Mesendoderm (in vitro differentiated cells): Measurements from ENCODE around the gene GRAMD1A. TPM values are rescaled to one million over a fixed set of nuclear protein-coding genes. Genes with fewer than 3 reads are reported as not detected.
A peak's percentile ranks its signal among the peaks of the same experiment; 100 is the strongest.

Experiments used
- DNase-seq: peaks from one replicate; pipeline ENCODE4 v3.0.0; 2013
- H2AK5ac ChIP-seq: 2 replicates; pipeline ENCODE4 v1.6.1; 2013; ENCODE audit warnings: low read length, inconsistent platforms
- H2BK120ac ChIP-seq: 2 replicates; pipeline ENCODE4 v1.6.1; 2013; ENCODE audit warnings: low read depth, mild to moderate bottlenecking, low read length, moderate library complexity, mixed read lengths
- H2BK15ac ChIP-seq: replicated peaks from 2 replicates; pipeline ENCODE4 v1.6.1; 2013; ENCODE audit warnings: low read depth, mild to moderate bottlenecking, moderate library complexity
- H2BK5ac ChIP-seq: 2 replicates; pipeline ENCODE4 v1.6.1; 2013; ENCODE audit warnings: low read length, inconsistent platforms
- H3K18ac ChIP-seq: 2 replicates; pipeline ENCODE4 v1.6.1; 2013; ENCODE audit warnings: mild to moderate bottlenecking, low read length, mixed read lengths
- H3K23ac ChIP-seq: one replicate; pipeline ENCODE4 v1.6.1; 2013; ENCODE audit warnings: low read length
- H3K27ac ChIP-seq: 2 replicates; pipeline ENCODE4 v1.5.1; 2013; ENCODE audit warnings: low read depth, mild to moderate bottlenecking, inconsistent platforms, low read length, moderate library complexity
- H3K27me3 ChIP-seq: 2 replicates; pipeline ENCODE4 v1.6.1; 2013; ENCODE audit warnings: low read length, control low read depth, mild to moderate bottlenecking, inconsistent platforms; ENCODE audit not compliant: insufficient read depth, poor library complexity
- H3K36me3 ChIP-seq: 2 replicates; pipeline ENCODE4 v1.6.1; 2013; ENCODE audit warnings: low read length, inconsistent platforms; ENCODE audit not compliant: control insufficient read depth, insufficient read depth
- H3K4ac ChIP-seq: one replicate; pipeline ENCODE4 v1.6.1; 2013; ENCODE audit warnings: low read depth, mild to moderate bottlenecking, low read length, moderate library complexity
- H3K4me1 ChIP-seq: 2 replicates; pipeline ENCODE4 v1.6.1; 2013; ENCODE audit warnings: low read depth, low read length, inconsistent platforms; ENCODE audit not compliant: control insufficient read depth
- H3K4me2 ChIP-seq: 2 replicates; pipeline ENCODE4 v1.6.1; 2013; ENCODE audit warnings: low read length
- H3K4me3 ChIP-seq: 2 replicates; pipeline ENCODE4 v1.5.1; 2013; ENCODE audit warnings: mild to moderate bottlenecking, low read length
- H3K56ac ChIP-seq: one replicate; pipeline ENCODE4 v1.6.1; 2013; ENCODE audit warnings: low read length
- H3K79me1 ChIP-seq: 2 replicates; pipeline ENCODE4 v1.6.1; 2013; ENCODE audit warnings: low read length, inconsistent platforms
- H3K79me2 ChIP-seq: 2 replicates; pipeline ENCODE4 v1.6.1; 2013; ENCODE audit warnings: mild to moderate bottlenecking, low read length; ENCODE audit not compliant: control insufficient read depth, insufficient read depth
- H3K9ac ChIP-seq: 2 replicates; pipeline ENCODE4 v1.6.1; 2013; ENCODE audit warnings: low read length, inconsistent platforms
- H4K5ac ChIP-seq: one replicate; pipeline ENCODE4 v1.6.1; 2013; ENCODE audit warnings: low read length
- H4K8ac ChIP-seq: one replicate; pipeline ENCODE4 v1.6.1; 2013; ENCODE audit warnings: low read depth, mild to moderate bottlenecking, control low read depth, low read length, moderate library complexity
- WGBS: extraction: QIAGEN DNeasy Blood & Tissue Kit; methylation state at CpG from one replicate; pipeline ENCODE4 v1.1.7; 2013; ENCODE audit warnings: low lambda C conversion rate, missing lambda C conversion rate; ENCODE audit not compliant: insufficient coverage; ENCODE audit errors: extremely low coverage; 5-methylcytosine and 5-hydroxymethylcytosine counted together
- polyA plus RNA-seq, 2 experiments: library from polyadenylated mRNA; stranded (reverse); fragments of 200-250 nt; gene quantifications; one replicate each; pipeline ENCODE4 v1.2.3, GENCODE V29; 2013

The GRAMD1A gene
- polyA plus RNA-seq (2013, experiment 1 of 2): 97.4 TPM
- polyA plus RNA-seq (2013, experiment 2 of 2): 98.6 TPM

DNA sequence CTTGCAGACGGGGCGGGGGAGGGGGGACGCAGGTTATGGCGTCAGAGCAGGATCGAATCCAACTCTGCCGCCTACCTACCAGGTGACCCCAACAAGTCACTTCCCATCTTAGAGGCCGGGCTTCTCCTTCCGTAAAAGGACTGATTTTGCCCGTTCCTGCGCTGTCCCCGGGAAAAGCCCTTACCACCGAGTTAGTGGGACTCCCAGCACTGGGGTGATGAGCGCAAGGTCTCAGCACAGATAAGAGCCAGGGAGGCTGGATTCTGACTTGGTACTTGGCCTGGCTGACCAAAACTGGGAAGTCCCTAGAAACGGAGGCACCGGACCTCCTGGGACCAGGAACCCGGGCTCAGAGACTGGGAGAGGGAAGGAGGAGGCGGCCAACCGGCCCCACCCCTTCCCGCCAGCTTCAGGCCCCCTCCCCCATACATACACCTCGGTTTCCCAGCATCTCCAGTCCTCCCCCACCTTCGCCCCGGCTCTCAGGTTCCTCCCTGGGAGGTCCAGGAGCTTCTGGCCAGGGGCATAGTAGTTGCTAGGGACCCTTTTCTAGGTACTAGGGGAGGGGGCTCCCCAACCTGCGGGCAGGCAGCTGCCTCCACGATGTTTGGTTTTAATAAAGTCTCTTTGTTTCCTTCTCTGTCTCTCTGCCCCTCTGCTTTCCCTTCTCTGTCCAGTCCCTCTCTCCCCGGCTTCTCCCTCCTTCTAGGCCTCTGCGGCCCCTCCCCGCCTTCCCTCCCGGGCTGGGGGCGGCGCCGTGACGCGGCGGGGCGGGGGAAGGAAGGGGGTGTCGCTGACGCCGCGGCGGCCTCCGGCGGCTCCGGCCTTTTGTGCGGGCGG is at the start of gene GRAMD1A:
TSS of gene GRAMD1A (plus strand) at position 826 of the 840 bp plus-strand sequence. CDS start 156 bp downstream, outside the sequence.
- peak within 1 kb of the TSS; percentile 98 for H3K56ac ChIP-seq
- peak within 1 kb of the TSS; percentile 84 for H2BK5ac ChIP-seq
- peaks cover 18% of the 10 kb centered on the region for H3K79me1 ChIP-seq
- H2BK120ac ChIP-seq: peak within 1 kb of the TSS; percentile 56
- peak within 1 kb of the TSS; percentile 77 for H4K8ac ChIP-seq
- peak within 1 kb of the TSS; percentile 99 for H3K4me2 ChIP-seq
- H3K4me3 ChIP-seq: peak within 1 kb of the TSS; percentile 96
- H3K27me3 ChIP-seq: no peaks in the 10 kb centered on the region
- no CpG with 5 or more reads among the region's 45 CpGs for WGBS
- peak within 1 kb of the TSS; percentile 95 for H2AK5ac ChIP-seq
- H3K23ac ChIP-seq: peak within 1 kb of the TSS; percentile 90
- H2BK15ac ChIP-seq: no peak within 1 kb of the TSS
- peak within 1 kb of the TSS; percentile 99 for H3K9ac ChIP-seq
- H3K36me3 ChIP-seq: peaks cover 3% of the 10 kb centered on the region
- peak within 1 kb of the TSS; percentile 98 for H3K4ac ChIP-seq
- H3K79me2 ChIP-seq: peaks cover 39% of the 10 kb centered on the region
- H3K4me1 ChIP-seq: peaks cover 9% of the 10 kb centered on the region
- peak; percentile 92 for DNase-seq
- peak within 1 kb of the TSS; percentile 98 for H3K27ac ChIP-seq
- H4K5ac ChIP-seq: no peak within 1 kb of the TSS
- H3K18ac ChIP-seq: peak within 1 kb of the TSS; percentile 95

DNA sequence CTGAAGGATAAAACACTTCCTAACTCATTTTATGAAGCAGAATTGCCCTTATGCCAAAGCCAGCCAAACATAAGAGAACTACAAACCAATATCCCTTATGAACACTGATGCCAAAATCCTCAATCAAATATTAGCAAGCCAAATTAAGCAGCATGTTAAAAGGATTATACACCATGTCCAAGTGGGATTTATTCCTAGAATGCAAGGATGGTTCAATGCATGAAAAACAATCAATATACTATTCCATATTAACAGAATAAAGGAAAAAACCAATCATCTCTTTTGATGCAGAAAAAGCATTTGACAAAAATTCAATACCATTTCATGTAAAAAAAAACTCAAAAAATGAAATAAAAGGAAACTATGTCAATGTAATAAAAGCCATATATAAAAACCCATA is 47.0 kb upstream of the GRAMD1A start:
- no peak overlapping the region for H2BK5ac ChIP-seq
- no peak overlapping the region for H3K18ac ChIP-seq
- H3K36me3 ChIP-seq: peaks cover 14% of the 10 kb centered on the region
- H3K23ac ChIP-seq: no peak overlapping the region
- H3K79me2 ChIP-seq: peaks cover 10% of the 10 kb centered on the region
- H3K4me3 ChIP-seq: no peak overlapping the region
- no peaks in the 10 kb centered on the region for H3K27me3 ChIP-seq
- no peak overlapping the region for H2AK5ac ChIP-seq
- H3K27ac ChIP-seq: no peak overlapping the region
- H4K8ac ChIP-seq: no peak overlapping the region
- H3K9ac ChIP-seq: no peak overlapping the region
- no peak overlapping the region for H3K56ac ChIP-seq
- H4K5ac ChIP-seq: no peak overlapping the region
- H2BK15ac ChIP-seq: no peak overlapping the region
- H3K4me2 ChIP-seq: no peak overlapping the region
- peaks cover 13% of the 10 kb centered on the region for H3K79me1 ChIP-seq
- H2BK120ac ChIP-seq: no peak overlapping the region
- DNase-seq: no peak
- H3K4ac ChIP-seq: no peak overlapping the region
- no peaks in the 10 kb centered on the region for H3K4me1 ChIP-seq

DNA sequence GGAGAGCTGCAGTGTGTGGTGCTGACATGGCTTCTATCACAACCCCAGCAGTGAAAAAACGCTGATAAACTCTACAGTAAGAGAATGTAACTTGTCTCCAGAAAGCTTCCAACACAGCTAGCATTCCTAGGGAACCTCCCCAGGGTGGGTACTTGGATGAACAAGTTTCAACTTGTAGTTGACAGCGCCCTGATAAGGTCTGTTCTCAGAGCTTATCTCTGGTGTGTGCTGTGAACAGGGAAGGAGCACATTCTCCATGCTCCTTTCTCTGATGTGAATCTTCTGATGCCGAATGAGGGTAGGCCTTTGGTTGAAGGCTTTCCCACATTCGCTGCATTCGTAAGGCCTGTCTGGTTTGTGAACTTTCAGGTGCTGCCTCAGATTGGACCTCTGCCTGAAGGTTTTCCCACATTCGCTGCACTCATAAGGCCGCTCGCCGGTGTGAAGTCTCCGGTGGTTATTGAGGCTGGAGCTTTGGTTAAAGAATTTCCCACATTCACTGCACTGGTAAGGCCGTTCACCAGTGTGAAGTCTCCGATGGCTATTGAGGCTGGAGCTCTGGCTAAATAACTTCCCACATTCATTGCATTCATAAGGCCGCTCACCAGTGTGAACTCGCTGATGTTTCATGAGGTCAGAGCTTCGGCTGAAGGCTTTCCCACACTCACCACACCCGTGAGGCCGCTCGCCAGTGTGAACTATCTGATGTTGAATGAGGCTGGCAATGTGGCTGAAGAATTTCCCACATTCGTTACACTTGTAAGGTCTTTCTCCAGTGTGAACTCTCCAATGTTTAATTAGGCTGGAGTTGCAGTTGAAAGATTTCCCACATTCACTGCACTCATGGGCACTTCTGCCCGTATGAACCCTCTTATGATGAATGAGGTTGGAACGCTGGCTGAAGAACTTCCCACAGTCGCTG is 42.0 kb upstream of the GRAMD1A start:
- Histone ChIP-seq H3K4ac (no peak overlapping the region), H3K36me3 (peaks cover 38% of the 10 kb centered on the region), H3K4me1 (peaks cover 4% of the 10 kb centered on the region), H3K23ac (no peak overlapping the region), H2BK120ac (no peak overlapping the region), H2AK5ac (no peak overlapping the region), H4K8ac (no peak overlapping the region), H4K5ac (no peak overlapping the region), H3K79me2 (peaks cover 37% of the 10 kb centered on the region), H3K27ac (no peak overlapping the region), H3K4me2 (no peak overlapping the region), H3K9ac (no peak overlapping the region), H3K56ac (no peak overlapping the region), H2BK5ac (no peak overlapping the region), H3K79me1 (peaks cover 37% of the 10 kb centered on the region), H3K27me3 (no peaks in the 10 kb centered on the region), H3K18ac (no peak overlapping the region), H3K4me3 (peak overlapping the region; percentile 57), H2BK15ac (no peak overlapping the region)
- DNase-seq: peak; percentile 58
- WGBS: no CpG with 5 or more reads among the region's 22 CpGs

DNA sequence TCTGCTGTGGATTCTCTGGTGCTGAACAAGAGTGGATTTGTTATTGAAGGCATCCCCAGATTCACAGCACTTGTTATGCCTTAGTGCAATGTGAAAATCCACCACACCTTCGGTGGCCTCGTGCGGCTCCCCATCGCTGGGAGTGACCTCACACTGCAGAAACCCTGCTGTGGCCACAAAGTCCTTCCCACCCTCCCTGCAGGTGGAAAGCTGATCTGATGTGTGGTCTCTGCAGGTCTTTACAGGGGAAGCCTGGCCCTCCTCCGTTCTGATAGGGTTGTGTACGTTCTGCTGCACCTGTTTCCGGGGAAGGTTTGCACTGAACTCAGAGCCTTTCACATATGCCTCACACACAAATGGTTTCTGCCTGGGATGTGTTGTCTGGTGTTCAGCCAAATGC is 41.1 kb upstream of the GRAMD1A start:
- Histone ChIP-seq H3K4me1 (peaks cover 4% of the 10 kb centered on the region), H2AK5ac (no peak overlapping the region), H2BK5ac (no peak overlapping the region), H2BK15ac (no peak overlapping the region), H3K36me3 (peaks cover 38% of the 10 kb centered on the region), H3K4me2 (no peak overlapping the region), H3K4ac (no peak overlapping the region), H3K23ac (no peak overlapping the region), H3K4me3 (peak overlapping the region; percentile 57), H3K79me2 (peaks cover 43% of the 10 kb centered on the region), H4K5ac (no peak overlapping the region), H3K27me3 (no peaks in the 10 kb centered on the region), H3K27ac (no peak overlapping the region), H3K79me1 (peaks cover 39% of the 10 kb centered on the region), H3K18ac (no peak overlapping the region), H4K8ac (no peak overlapping the region), H3K56ac (no peak overlapping the region), H3K9ac (no peak overlapping the region), H2BK120ac (no peak overlapping the region)
- no peak for DNase-seq
- WGBS: no CpG with 5 or more reads among the region's 7 CpGs

DNA sequence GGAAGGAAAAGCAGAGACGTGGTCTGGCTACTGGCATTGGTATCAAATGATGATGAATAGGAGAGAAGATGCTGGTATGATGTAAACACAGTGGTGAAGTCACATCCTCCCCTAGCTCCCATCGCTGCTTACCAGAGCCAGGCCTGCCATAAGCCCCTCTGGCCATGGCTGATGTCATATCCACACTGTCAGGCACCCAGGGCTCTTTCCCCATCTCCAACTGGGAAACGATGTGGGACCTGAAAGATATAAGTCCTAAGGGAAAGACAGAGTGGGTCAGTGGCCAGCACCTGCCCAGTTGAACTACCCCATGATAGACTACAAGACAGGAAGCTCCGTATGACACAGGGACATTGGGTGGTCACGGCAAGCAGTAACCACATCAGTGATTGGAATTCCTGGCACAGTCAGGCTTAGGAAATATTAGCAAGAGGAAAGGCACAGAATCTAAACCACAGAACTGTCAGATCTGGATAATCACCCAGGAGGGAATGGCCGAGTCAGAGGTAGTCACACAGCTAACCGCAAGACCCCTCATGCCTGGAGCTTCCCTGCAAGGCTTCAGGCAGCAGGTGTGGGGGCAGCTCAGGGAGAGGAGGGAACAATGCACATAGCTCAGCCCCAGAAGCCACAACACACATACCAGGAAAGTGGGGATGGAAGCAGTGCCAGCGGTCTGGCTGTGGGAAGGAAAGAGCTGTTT is 39.9 kb upstream of the GRAMD1A start:
- Histone ChIP-seq H2BK15ac (no peak overlapping the region), H3K79me2 (peaks cover 43% of the 10 kb centered on the region), H3K9ac (no peak overlapping the region), H3K4me2 (no peak overlapping the region), H3K27me3 (no peaks in the 10 kb centered on the region), H3K4ac (no peak overlapping the region), H2BK5ac (no peak overlapping the region), H3K27ac (no peak overlapping the region), H4K5ac (no peak overlapping the region), H2BK120ac (no peak overlapping the region), H3K56ac (no peak overlapping the region), H3K4me1 (peaks cover 4% of the 10 kb centered on the region), H3K36me3 (peaks cover 38% of the 10 kb centered on the region), H4K8ac (no peak overlapping the region), H3K23ac (no peak overlapping the region), H3K79me1 (peaks cover 39% of the 10 kb centered on the region), H3K4me3 (peak overlapping the region; percentile 1), H3K18ac (no peak overlapping the region), H2AK5ac (no peak overlapping the region)
- no peak for DNase-seq
- WGBS: no CpG with 5 or more reads among the region's 8 CpGs
